ENCODE data around the gene DISP2. TPM values are rescaled to one million over a fixed set of nuclear protein-coding genes. Genes with fewer than 3 reads are reported as not detected.
A peak's percentile ranks its signal among the peaks of the same experiment; 100 is the strongest.

The DISP2 gene
- total RNA-seq, 1 experiment from 2014 or later = 10.0 TPM

- POLR2A ChIA-PET = interaction anchor here (0.6 to 0.7 kb wide), 2 partner anchors 15 to 77 kb away, joined by 3 to 5 read pairs; no protein-coding TSS in a partner anchor
- Histone ChIP-seq H3K4me1 (ENCODE audit: control insufficient read depth, insufficient read depth, low read length) (peaks cover 60% of the 10 kb centered on the region), H3K4me3 (ENCODE audit: low read depth in 2 of 2, low read length in 2 of 2) (peak within 1 kb of the TSS; percentile 37 to 61), H3K9me3 (ENCODE audit: control insufficient read depth, insufficient read depth, low read depth, low read length) (no peaks in the 10 kb centered on the region), H3K27me3 (ENCODE audit: control insufficient read depth, insufficient read depth, low read length) (no peaks in the 10 kb centered on the region), H3K36me3 (ENCODE audit: control insufficient read depth, insufficient read depth, low read length) (no peaks in the 10 kb centered on the region), H3K27ac (ENCODE audit: low read length) (peak within 1 kb of the TSS; percentile 94)
- in situ Hi-C loops (cut with HindIII; ENCODE audit: low pct_unique_long_range_greater_than_20kb, low sequenced_read_pairs) (no loop called here), intact Hi-C loops (cut with micrococcal nuclease; ENCODE audit: unreplicated experiment) (no loop called here)
- no TSS peak for BruUV-seq (replicated peaks)
- DNase-seq (ENCODE audit: low read depth, low spot score) (no peak), ATAC-seq (peak; percentile 46)
- CTCF ChIA-PET = interaction anchor here (0.6 to 3.7 kb wide), 3 partner anchors 19 to 51 kb away, joined by 5 to 30 read pairs (median 5); partner anchors contain the start of gene INAFM2
- 0 out of 2 replicates have a peak, but pooled peaks have one; percentile 11 for TF ChIP-seq SIN3A (IDR thresholded peaks at IDR 0.05; ENCODE audit: borderline replicate concordance, insufficient read depth, low read depth, low read length)
- TF ChIP-seq POLR2AphosphoS5 (IDR thresholded peaks at IDR 0.05; ENCODE audit: low read depth, low read length) = peak; percentile 43; the same call in 1 of the 2 replicates
- no peak for TF ChIP-seq CTCF (IDR thresholded peaks at IDR 0.05)
Measured at GRCh38 chr15:40340740-40341400, 17.1 kb upstream of the DISP2 start, which contains the start of gene CCDC9B. TSS of gene CCDC9B (minus strand) at chr15:40340939. CDS start at chr15:40340819, 120 bp downstream.

GRCh38 chr15:40342416-40343320 is 15.4 kb upstream of the DISP2 start:
- ATAC-seq (no peak), DNase-seq (ENCODE audit: low read depth, low spot score) (no peak)
- no TSS peak for BruUV-seq (replicated peaks)
- in situ Hi-C loops (cut with HindIII; ENCODE audit: low pct_unique_long_range_greater_than_20kb, low sequenced_read_pairs) (no loop called here), intact Hi-C loops (cut with micrococcal nuclease; ENCODE audit: unreplicated experiment) (no loop called here)
- Histone ChIP-seq H3K27me3 (ENCODE audit: control insufficient read depth, insufficient read depth, low read length) (no peaks in the 10 kb centered on the region), H3K9me3 (ENCODE audit: control insufficient read depth, insufficient read depth, low read depth, low read length) (no peaks in the 10 kb centered on the region), H3K4me1 (ENCODE audit: control insufficient read depth, insufficient read depth, low read length) (peaks cover 59% of the 10 kb centered on the region), H3K4me3 (ENCODE audit: low read depth in 2 of 2, low read length in 2 of 2) (no peak overlapping the region), H3K36me3 (ENCODE audit: control insufficient read depth, insufficient read depth, low read length) (no peaks in the 10 kb centered on the region), H3K27ac (ENCODE audit: low read length) (peak overlapping the region; percentile 52)
- ChIA-PET POLR2A (interaction anchor here (1.1 kb wide), 1 partner anchor 80 kb away, joined by 4 read pairs; no protein-coding TSS in a partner anchor), CTCF (no interaction called here)
- no peak for TF ChIP-seq POLR2AphosphoS5 (IDR thresholded peaks at IDR 0.05; ENCODE audit: low read depth, low read length)
- no peak for TF ChIP-seq REST (IDR thresholded peaks at IDR 0.05; ENCODE audit: insufficient read depth in 1 of 2, low read depth in 2 of 2, low read length in 1 of 2)
- no peak for TF ChIP-seq SIN3A (IDR thresholded peaks at IDR 0.05; ENCODE audit: borderline replicate concordance, insufficient read depth, low read depth, low read length)
- no peak for TF ChIP-seq CTCF (IDR thresholded peaks at IDR 0.05)

Measured in Panc1 (cell line).